GM12874 (cell line): ENCODE measurements around the gene HNRNPUL1.

Experiments
- CTCF ChIP-seq: IDR thresholded peaks from 2 replicates; pipeline ENCODE4 v1.5.1; 2011; ENCODE audit warnings: low read depth, mild to moderate bottlenecking, control low read depth, low read length, moderate library complexity; ENCODE audit not compliant: insufficient read depth

The HNRNPUL1 gene

GRCh38 chr19:41239961-41240574 lies 24.1 kb upstream of the HNRNPUL1 start:
- no peak for TF ChIP-seq CTCF

GRCh38 chr19:41241859-41242258 lies 22.3 kb upstream of the HNRNPUL1 start:
- TF ChIP-seq CTCF, result no peak

- TF ChIP-seq CTCF, result no peak
Observed at GRCh38 chr19:41244117-41244516, 20.1 kb upstream of the HNRNPUL1 start.

GRCh38 chr19:41245843-41246242 lies 18.3 kb upstream of the HNRNPUL1 start:
- TF ChIP-seq CTCF, result no peak

GRCh38 chr19:41248895-41249294 lies 15.3 kb upstream of the HNRNPUL1 start:
- TF ChIP-seq CTCF, result no peak

GRCh38 chr19:41249707-41250423 lies 14.3 kb upstream of the HNRNPUL1 start:
- no peak for TF ChIP-seq CTCF

GRCh38 chr19:41253660-41254059 lies 10.5 kb upstream of the HNRNPUL1 start:
- no peak for TF ChIP-seq CTCF
